MCF 10A (cell line): ENCODE measurements around the gene ADPRS. TPM values are rescaled to one million over a fixed set of nuclear protein-coding genes. Genes with fewer than 3 reads are reported as not detected.

Experiments used
- BruUV-seq: library from RNA; stranded (reverse); fragments of 400-500 nt; replicated peaks from 2 replicates; lab custom pipeline; 2021; lab: Mats Ljungman, UMichigan
- CTCF ChIA-PET: fragments of 300-600 bp; sonication (Branson Sonifier 250); formaldehyde crosslinking; extraction: SDS; loops from one replicate; lab custom pipeline; 2021; ENCODE audit warnings: antibody characterized with exemption, inconsistent platforms; lab: Yijun Ruan, JAX
- POLR2A ChIA-PET: fragments of 300-600, 350-650 bp; sonication (Branson Sonifier 250); formaldehyde crosslinking; extraction: SDS; loops from one replicate; lab custom pipeline; 2020; ENCODE audit warnings: antibody characterized with exemption, inconsistent platforms; lab: Yijun Ruan, JAX
- DNase-seq: peaks from one replicate; pipeline ENCODE4 v3.0.0-alpha.2; 2018; ENCODE audit not compliant: unreplicated experiment
- H3K27ac Mint-ChIP-seq: one replicate; pipeline ENCODE4 v1.8.0; 2022; ENCODE audit warnings: mild to moderate bottlenecking, low read depth, mixed read lengths; ENCODE audit not compliant: unreplicated experiment
- H3K27me3 Mint-ChIP-seq: one replicate; pipeline ENCODE4 v1.8.0; 2022; ENCODE audit warnings: mixed read lengths; ENCODE audit not compliant: insufficient read depth, unreplicated experiment
- H3K36me3 Mint-ChIP-seq: one replicate; pipeline ENCODE4 v1.8.0; 2022; ENCODE audit warnings: mild to moderate bottlenecking, moderate library complexity, mixed read lengths; ENCODE audit not compliant: insufficient read depth, unreplicated experiment
- H3K4me1 Mint-ChIP-seq: one replicate; pipeline ENCODE4 v1.8.0; 2022; ENCODE audit warnings: mixed read lengths; ENCODE audit not compliant: insufficient read depth, unreplicated experiment
- H3K4me3 Mint-ChIP-seq: one replicate; pipeline ENCODE4 v1.8.0; 2022; ENCODE audit warnings: mild to moderate bottlenecking, moderate library complexity, mixed read lengths; ENCODE audit not compliant: unreplicated experiment
- H3K9me3 Mint-ChIP-seq: one replicate; pipeline ENCODE4 v1.8.0; 2022; ENCODE audit warnings: mixed read lengths; ENCODE audit not compliant: unreplicated experiment
- CTCF ChIP-seq: fragments of 200-600 bp; IDR thresholded peaks from one replicate; pipeline ENCODE4 v1.8.0; 2022; ENCODE audit warnings: antibody characterized with exemption, mild to moderate bottlenecking; ENCODE audit not compliant: unreplicated experiment
- intact Hi-C: fragments of 100-400 bp; cut with micrococcal nuclease; formaldehyde crosslinking; loops from 2 replicates; pipeline ENCODE4 v1.14.1; 2022
- total RNA-seq: library from RNA; stranded (reverse); gene quantifications from 2 replicates; pipeline ENCODE4 v1.2.3, GENCODE V29; 2022

The ADPRS gene
- total RNA-seq, 1 experiment from 2014 or later = 26.4 TPM

GRCh38 chr1:36092798-36093185 lies 4.1 kb downstream of the ADPRS start:
- Mint-ChIP-seq H3K4me3 (no peak overlapping the region), H3K4me1 (no peaks in the 10 kb centered on the region)

GRCh38 chr1:36093226-36093625 lies 4.5 kb downstream of the ADPRS start:
- no peak overlapping the region for H3K4me3 Mint-ChIP-seq
- ChIA-PET POLR2A (no interaction called here), CTCF (interaction anchor here (0.6 to 1.3 kb wide), 4 partner anchors 51 to 154 kb away, joined by 3 to 5 read pairs (median 5); partner anchors contain the start of gene TRAPPC3)
- H3K4me1 Mint-ChIP-seq = no peaks in the 10 kb centered on the region
- no peak for DNase-seq
- H3K27ac Mint-ChIP-seq = no peak overlapping the region
- no peaks in the 10 kb centered on the region for H3K9me3 Mint-ChIP-seq
- BruUV-seq = no TSS peak
- intact Hi-C loops = no loop called here
- TF ChIP-seq CTCF = no peak
- no peaks in the 10 kb centered on the region for H3K27me3 Mint-ChIP-seq
- peaks cover 24% of the 10 kb centered on the region for H3K36me3 Mint-ChIP-seq

More at GRCh38 chr1:36092798-36093185, 4.1 kb downstream of the ADPRS start:
- Mint-ChIP-seq H3K27me3 (no peaks in the 10 kb centered on the region), H3K9me3 (no peaks in the 10 kb centered on the region), H3K36me3 (peaks cover 24% of the 10 kb centered on the region), H3K27ac (no peak overlapping the region)
- ChIA-PET CTCF (interaction anchor here (0.6 to 1.3 kb wide), 3 partner anchors 52 to 207 kb away, joined by 3 to 5 read pairs (median 5); partner anchors contain the start of gene TRAPPC3), POLR2A (no interaction called here)
- no TSS peak for BruUV-seq
- intact Hi-C loops = no loop called here
- DNase-seq = no peak
- no peak for TF ChIP-seq CTCF

GRCh38 chr1:36093929-36094328 lies 5.2 kb downstream of the ADPRS start:
- intact Hi-C loops = no loop called here
- Mint-ChIP-seq H3K27ac (no peak overlapping the region), H3K27me3 (no peaks in the 10 kb centered on the region), H3K36me3 (peaks cover 24% of the 10 kb centered on the region), H3K4me1 (no peaks in the 10 kb centered on the region), H3K9me3 (no peaks in the 10 kb centered on the region), H3K4me3 (no peak overlapping the region)
- BruUV-seq = no TSS peak
- TF ChIP-seq CTCF = no peak
- CTCF ChIA-PET = interaction anchor here (0.6 to 1.1 kb wide), 2 partner anchors 95 to 153 kb away, joined by 3 to 5 read pairs; no protein-coding TSS in a partner anchor
- POLR2A ChIA-PET = no interaction called here
- no peak for DNase-seq

GRCh38 chr1:36094621-36095061 lies 5.9 kb downstream of the ADPRS start:
- CTCF ChIA-PET = interaction anchor here (0.9 to 1.5 kb wide), 2 partner anchors 41 to 150 kb away, joined by 3 to 5 read pairs; no protein-coding TSS in a partner anchor
- intact Hi-C loops = no loop called here
- DNase-seq = no peak

More at GRCh38 chr1:36094621-36095061, 5.9 kb downstream of the ADPRS start:
- Mint-ChIP-seq H3K9me3 (no peaks in the 10 kb centered on the region), H3K36me3 (peaks cover 24% of the 10 kb centered on the region), H3K4me3 (no peak overlapping the region), H3K27me3 (no peaks in the 10 kb centered on the region), H3K4me1 (no peaks in the 10 kb centered on the region), H3K27ac (no peak overlapping the region)
- BruUV-seq = no TSS peak
- TF ChIP-seq CTCF = no peak
- POLR2A ChIA-PET = interaction anchor here (1.1 to 1.5 kb wide), 2 partner anchors 56 to 93 kb away, joined by 3 to 4 read pairs; no protein-coding TSS in a partner anchor
